ENCODE results near the gene UBA6.
"Not testable (repeated sequence)": the region's sequence is repeated elsewhere in the genome, so short reads cannot be mapped to it uniquely, and the experiment has no call there.

The UBA6 gene

DNA sequence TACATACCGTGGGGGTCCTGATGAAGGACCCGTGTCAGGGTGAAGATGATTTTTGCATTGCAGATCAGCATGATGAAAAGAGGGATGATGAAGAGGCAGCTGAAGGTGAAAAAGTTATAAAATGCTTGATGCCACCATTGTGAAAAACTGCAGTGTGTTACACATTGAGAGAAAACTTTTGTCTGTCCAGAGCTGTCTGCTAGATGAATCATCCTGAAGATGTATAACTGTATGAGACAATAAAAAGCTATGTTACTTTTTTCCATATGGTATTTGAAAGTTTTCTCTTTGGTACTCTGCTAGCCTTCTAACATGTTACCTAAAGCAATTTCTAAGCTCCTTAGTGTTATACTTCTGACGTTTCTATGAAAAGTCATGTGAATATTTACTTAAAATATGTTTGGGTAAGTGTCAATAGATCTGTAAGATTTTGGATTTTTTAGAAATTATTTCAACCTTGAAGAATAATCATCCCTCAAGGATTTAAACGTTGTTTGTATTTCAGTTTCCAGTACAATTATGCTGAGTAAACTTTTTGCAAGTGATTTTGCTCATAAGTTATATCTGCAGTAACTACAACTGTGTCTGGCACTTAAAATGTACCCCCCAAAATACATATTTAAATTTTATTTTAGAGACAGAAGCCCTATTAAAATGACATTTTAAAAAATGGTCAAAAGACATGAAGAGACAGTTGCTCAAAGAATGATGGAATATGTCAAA is 43.8 kb upstream of the UBA6 start:
- H2AFZ ChIP-seq (ENCODE audit: low read depth): no peak overlapping the region
- TF ChIP-seq, protein P1, sequence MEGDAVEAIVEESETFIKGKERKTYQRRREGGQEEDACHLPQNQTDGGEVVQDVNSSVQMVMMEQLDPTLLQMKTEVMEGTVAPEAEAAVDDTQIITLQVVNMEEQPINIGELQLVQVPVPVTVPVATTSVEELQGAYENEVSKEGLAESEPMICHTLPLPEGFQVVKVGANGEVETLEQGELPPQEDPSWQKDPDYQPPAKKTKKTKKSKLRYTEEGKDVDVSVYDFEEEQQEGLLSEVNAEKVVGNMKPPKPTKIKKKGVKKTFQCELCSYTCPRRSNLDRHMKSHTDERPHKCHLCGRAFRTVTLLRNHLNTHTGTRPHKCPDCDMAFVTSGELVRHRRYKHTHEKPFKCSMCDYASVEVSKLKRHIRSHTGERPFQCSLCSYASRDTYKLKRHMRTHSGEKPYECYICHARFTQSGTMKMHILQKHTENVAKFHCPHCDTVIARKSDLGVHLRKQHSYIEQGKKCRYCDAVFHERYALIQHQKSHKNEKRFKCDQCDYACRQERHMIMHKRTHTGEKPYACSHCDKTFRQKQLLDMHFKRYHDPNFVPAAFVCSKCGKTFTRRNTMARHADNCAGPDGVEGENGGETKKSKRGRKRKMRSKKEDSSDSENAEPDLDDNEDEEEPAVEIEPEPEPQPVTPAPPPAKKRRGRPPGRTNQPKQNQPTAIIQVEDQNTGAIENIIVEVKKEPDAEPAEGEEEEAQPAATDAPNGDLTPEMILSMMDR (conservative IDR thresholded peaks at IDR 0.05; ENCODE audit: low read depth, low read length): no peak
- no peaks in the 10 kb centered on the region for H4K20me1 ChIP-seq (ENCODE audit: insufficient read depth)
- no peaks in the 10 kb centered on the region for H3K36me3 ChIP-seq (ENCODE audit: insufficient read depth)
- no peak overlapping the region for H3K4me3 ChIP-seq (IDR thresholded peaks at IDR 0.05; ENCODE audit: insufficient read depth, low read depth, low read length)
- no peak overlapping the region for H3K9ac ChIP-seq
- peaks cover 23% of the 10 kb centered on the region for H3K4me1 ChIP-seq (ENCODE audit: low read depth, poor library complexity, severe bottlenecking)
- no peaks in the 10 kb centered on the region for H3K79me2 ChIP-seq (ENCODE audit: insufficient read depth, low read depth)
- no peaks in the 10 kb centered on the region for H3K27me3 ChIP-seq (ENCODE audit: insufficient read depth, low read depth)
- no peak overlapping the region for H3K27ac ChIP-seq
- no peak overlapping the region for H3K4me2 ChIP-seq

DNA sequence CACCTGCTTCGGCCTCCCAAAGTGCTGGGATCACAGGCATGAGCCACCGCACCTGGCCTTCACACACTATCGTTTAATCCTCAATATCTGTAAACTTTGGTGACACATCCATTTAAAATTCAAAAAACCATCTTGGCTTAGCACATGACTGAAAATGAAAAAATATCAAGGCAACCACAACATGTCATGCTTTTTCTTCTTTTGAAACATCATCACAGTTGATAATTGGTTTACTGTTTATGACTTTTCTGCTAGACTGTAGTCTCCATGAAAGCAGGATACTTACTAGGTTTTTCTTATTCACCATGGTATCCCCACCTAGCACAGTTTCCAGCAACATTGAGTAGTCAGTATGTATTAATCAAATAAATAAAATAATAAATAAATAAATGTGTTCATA is 42.2 kb upstream of the UBA6 start:
- Histone ChIP-seq H3K9ac (no peak overlapping the region), H4K20me1 (ENCODE audit: insufficient read depth) (no peaks in the 10 kb centered on the region), H3K79me2 (ENCODE audit: insufficient read depth, low read depth) (no peaks in the 10 kb centered on the region), H3K4me1 (ENCODE audit: low read depth, poor library complexity, severe bottlenecking) (peaks cover 23% of the 10 kb centered on the region), H3K27ac (no peak overlapping the region), H3K4me3 (IDR thresholded peaks at IDR 0.05; ENCODE audit: insufficient read depth, low read depth, low read length) (no peak overlapping the region), H2AFZ (ENCODE audit: low read depth) (no peak overlapping the region), H3K27me3 (ENCODE audit: insufficient read depth, low read depth) (no peaks in the 10 kb centered on the region), H3K4me2 (no peak overlapping the region), H3K36me3 (ENCODE audit: insufficient read depth) (no peaks in the 10 kb centered on the region)
- TF ChIP-seq, protein P1 (conservative IDR thresholded peaks at IDR 0.05; ENCODE audit: low read depth, low read length): no peak

DNA sequence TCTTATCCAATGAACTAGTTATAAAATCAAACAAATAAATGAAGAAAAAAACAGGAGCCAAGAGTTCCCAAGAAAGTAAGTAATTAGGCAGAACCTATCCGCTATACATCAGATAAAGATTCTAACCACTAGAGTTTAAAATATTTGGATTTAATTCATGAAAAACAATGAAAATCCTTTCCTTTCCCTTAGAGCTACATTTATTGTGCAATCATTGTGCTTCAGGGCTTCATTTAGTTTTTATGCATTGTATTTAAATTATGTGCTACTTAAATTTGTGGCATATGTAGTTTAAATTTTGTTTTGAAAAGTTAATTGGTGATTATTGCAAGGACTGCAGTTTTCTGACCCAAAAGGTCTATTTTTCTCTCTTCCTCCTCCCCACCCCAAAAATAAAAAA is 35.3 kb upstream of the UBA6 start:
- Histone ChIP-seq H3K36me3 (ENCODE audit: insufficient read depth) (no peaks in the 10 kb centered on the region), H2AFZ (ENCODE audit: low read depth) (no peak overlapping the region), H4K20me1 (ENCODE audit: insufficient read depth) (no peaks in the 10 kb centered on the region), H3K27ac (no peak overlapping the region), H3K27me3 (ENCODE audit: insufficient read depth, low read depth) (no peaks in the 10 kb centered on the region), H3K79me2 (ENCODE audit: insufficient read depth, low read depth) (no peaks in the 10 kb centered on the region), H3K9ac (no peak overlapping the region), H3K4me2 (no peak overlapping the region), H3K4me3 (IDR thresholded peaks at IDR 0.05; ENCODE audit: insufficient read depth, low read depth, low read length) (no peak overlapping the region), H3K4me1 (ENCODE audit: low read depth, poor library complexity, severe bottlenecking) (no peaks in the 10 kb centered on the region)
- TF ChIP-seq, protein P1 (conservative IDR thresholded peaks at IDR 0.05; ENCODE audit: low read depth, low read length): no peak

DNA sequence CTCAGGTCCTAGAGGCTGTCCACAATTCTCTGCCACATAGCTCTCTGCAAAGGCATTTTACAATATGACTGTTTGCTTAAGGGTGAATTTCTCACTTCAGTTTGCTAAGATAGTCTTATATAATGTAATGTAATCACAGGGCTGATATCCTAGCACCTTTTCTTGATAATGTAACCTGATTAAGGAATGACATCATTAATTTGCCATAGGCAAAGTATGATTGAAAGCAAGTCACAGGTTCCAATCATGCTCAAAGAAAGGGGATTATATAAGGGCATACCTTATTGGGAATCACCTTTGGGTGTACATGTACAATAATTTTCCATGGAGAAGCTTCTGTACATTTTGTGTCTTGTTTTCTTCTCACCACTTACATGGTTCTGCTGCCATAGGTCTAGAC is 34.4 kb upstream of the UBA6 start:
- no peaks in the 10 kb centered on the region for H4K20me1 ChIP-seq (ENCODE audit: insufficient read depth)
- H3K27ac ChIP-seq: no peak overlapping the region
- no peaks in the 10 kb centered on the region for H3K36me3 ChIP-seq (ENCODE audit: insufficient read depth)
- H3K27me3 ChIP-seq (ENCODE audit: insufficient read depth, low read depth): no peaks in the 10 kb centered on the region
- H3K4me1 ChIP-seq (ENCODE audit: low read depth, poor library complexity, severe bottlenecking): no peaks in the 10 kb centered on the region
- H2AFZ ChIP-seq (ENCODE audit: low read depth): no peak overlapping the region
- no peak overlapping the region for H3K4me3 ChIP-seq (IDR thresholded peaks at IDR 0.05; ENCODE audit: insufficient read depth, low read depth, low read length)
- no peaks in the 10 kb centered on the region for H3K79me2 ChIP-seq (ENCODE audit: insufficient read depth, low read depth)
- TF ChIP-seq, protein P1 (conservative IDR thresholded peaks at IDR 0.05; ENCODE audit: low read depth, low read length): no peak
- no peak overlapping the region for H3K4me2 ChIP-seq
- no peak overlapping the region for H3K9ac ChIP-seq

DNA sequence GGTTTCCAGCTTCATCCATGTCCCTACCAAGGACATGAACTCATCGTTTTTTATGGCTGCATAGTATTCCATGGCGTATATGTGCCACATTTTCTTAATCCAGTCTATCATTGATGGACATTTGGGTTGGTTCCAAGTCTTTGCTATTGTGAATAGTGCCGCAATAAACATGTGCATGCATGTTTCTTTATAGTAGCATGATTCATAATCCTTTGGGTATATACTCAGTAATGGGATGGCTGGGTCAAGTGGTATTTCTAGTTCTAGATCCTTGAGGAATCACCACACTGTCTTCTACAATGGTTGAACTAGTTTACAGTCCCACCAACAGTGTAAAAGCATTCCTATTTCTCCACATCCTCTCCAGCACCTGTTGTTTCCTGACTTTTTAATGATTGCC is 29.6 kb upstream of the UBA6 start:
- H3K27ac ChIP-seq; H3K27me3 ChIP-seq (ENCODE audit: insufficient read depth, low read depth); H3K4me2 ChIP-seq; H3K9ac ChIP-seq; H4K20me1 ChIP-seq (ENCODE audit: insufficient read depth); H2AFZ ChIP-seq (ENCODE audit: low read depth); H3K79me2 ChIP-seq (ENCODE audit: insufficient read depth, low read depth); H3K4me3 ChIP-seq (IDR thresholded peaks at IDR 0.05; ENCODE audit: insufficient read depth, low read depth, low read length); H3K36me3 ChIP-seq (ENCODE audit: insufficient read depth): not testable (repeated sequence)
- peaks cover 15% of the 10 kb centered on the region for H3K4me1 ChIP-seq (ENCODE audit: low read depth, poor library complexity, severe bottlenecking)

Data from KMS-11 (cell line).